Body of pancreas (tissue), 4 donors: Measurements from ENCODE around the gene WNT7B. TPM values are rescaled to one million over a fixed set of nuclear protein-coding genes. Genes with fewer than 3 reads are reported as not detected.

ENCODE experiments used
- ATAC-seq: fragments of 150-250 bp; one replicate; pipeline ENCODE4 v1.9.1; 2016
- DNase-seq, 4 donors: peaks; one replicate each; pipeline ENCODE4 v3.0.0-alpha.2; 2019
- H3K27ac ChIP-seq, 4 donors: fragments of 200-600 bp; sonication (generic); 1 replicate in 3 of 4; 2 replicates in 1 of 4; pipeline versions ENCODE4 v1.5.1 to v1.6.1; 2016 to 2019; ENCODE audit warnings: mild to moderate bottlenecking in 1 of 4, mixed read lengths in 1 of 4, moderate library complexity in 1 of 4
- H3K27me3 ChIP-seq, 2 donors: fragments of 200-600 bp; sonication (generic); one replicate each; pipeline ENCODE4 v1.6.0; 2016; ENCODE audit warnings: mild to moderate bottlenecking in 1 of 2
- H3K36me3 ChIP-seq, 2 donors: fragments of 200-600 bp; sonication (generic); replicated peaks in 1 of 2; 2 replicates each; pipeline ENCODE4 v1.5.1; 2016; ENCODE audit warnings: low read depth in 2 of 2; ENCODE audit not compliant: insufficient read depth in 1 of 2
- H3K4me1 ChIP-seq: fragments of 200-600 bp; sonication (generic); one replicate; pipeline ENCODE4 v1.6.0; 2016
- H3K4me3 ChIP-seq, 2 donors: fragments of 200-600 bp; sonication (generic); 1 replicate in 1 of 2; 2 replicates in 1 of 2; pipeline ENCODE4 v1.5.1; 2016 to 2019
- H3K9me3 ChIP-seq, 3 donors: fragments of 200-600 bp; sonication (generic); 1 replicate in 2 of 3; 2 replicates in 1 of 3; pipeline ENCODE4 v1.5.1; 2016
- POLR2A ChIP-seq, 3 donors: fragments of 450-650 bp; IDR thresholded peaks; one replicate each; pipeline ENCODE4 v1.6.1; 2016; ENCODE audit warnings: antibody characterized with exemption in 3 of 3, mild to moderate bottlenecking in 2 of 3
- WGBS, 2 donors: methylation state at CpG; one replicate each; pipeline ENCODE4 v1.1.5; 2017; 5-methylcytosine and 5-hydroxymethylcytosine counted together
- intact Hi-C: fragments of 100-400 bp; cut with DNase I; formaldehyde crosslinking; loops from one replicate; pipeline ENCODE4 v1.15.1; 2023
- total RNA-seq, 2 donors: library from RNA; depleted of rRNA; stranded (reverse); fragments of >200 nt; gene quantifications; one replicate each; pipeline ENCODE4 v1.1.0, GENCODE V29; 2016
- TF ChIP-seq, protein P1 (sequence below), 7 experiments: fragments of 450-650 bp in 4 of 7; fragments of 200-600 bp in 3 of 7; sonication (generic) in 3 of 7; IDR thresholded peaks; one replicate each; pipeline ENCODE4 v1.5.1; 2016 to 2019; ENCODE audit warnings: antibody characterized with exemption in 7 of 7

The WNT7B gene
- total RNA-seq, 2 donors from 2014 or later = 2.1 TPM; not detected in 1

DNA sequence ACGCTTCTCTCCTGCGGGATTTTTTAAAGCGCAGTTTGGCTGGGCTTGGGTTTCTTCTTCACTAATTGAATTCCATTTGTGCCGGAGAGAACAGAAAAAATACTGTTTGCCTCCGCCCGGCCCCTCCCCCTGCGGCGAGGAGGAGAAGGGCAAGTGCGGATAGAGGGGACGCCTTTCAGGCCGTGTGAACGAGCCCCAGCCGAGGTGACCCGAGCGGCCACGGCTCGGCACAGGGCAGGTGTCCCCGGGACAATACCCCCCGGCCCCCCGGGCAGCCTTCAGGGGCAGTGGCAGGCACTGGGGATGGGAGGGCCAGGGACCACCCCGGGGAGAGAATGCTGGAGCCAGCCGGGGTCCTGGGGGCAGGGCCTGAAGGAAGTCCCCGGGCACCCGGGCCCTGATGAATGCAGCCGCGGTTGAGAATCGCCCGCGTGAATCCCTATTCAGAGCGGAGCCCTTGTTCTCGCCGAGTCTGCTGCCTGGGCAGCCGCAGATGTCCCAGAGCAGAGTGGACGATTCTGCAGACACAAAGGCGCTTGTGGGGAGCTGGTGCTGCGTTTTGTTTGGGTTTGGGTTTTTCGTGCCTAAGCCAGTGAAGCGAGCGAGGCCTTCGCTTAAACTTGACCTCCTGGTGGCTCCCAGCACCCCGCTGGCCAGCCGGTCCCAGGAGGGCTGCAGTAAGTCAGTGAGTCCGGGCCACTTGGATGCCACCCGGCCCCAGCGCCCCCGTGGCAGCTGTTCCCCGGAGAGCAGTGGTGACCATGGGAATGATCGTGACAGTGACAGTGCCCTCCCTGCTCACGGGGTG lies 96.0 kb downstream of the WNT7B start:
- 4 to 20% methylated on average over 5 to 49 of the region's 49 CpGs for WGBS, 2 donors
- Histone ChIP-seq H3K27me3 (no peaks in the 10 kb centered on the region), H3K4me3 (no peak overlapping the region), H3K27ac (no peak overlapping the region), H3K9me3 (no peaks in the 10 kb centered on the region), H3K4me1 (peaks cover 10% of the 10 kb centered on the region), H3K36me3 (no peaks in the 10 kb centered on the region)
- no peak for TF ChIP-seq POLR2A (IDR thresholded peaks at IDR 0.05)
- TF ChIP-seq, protein P1, sequence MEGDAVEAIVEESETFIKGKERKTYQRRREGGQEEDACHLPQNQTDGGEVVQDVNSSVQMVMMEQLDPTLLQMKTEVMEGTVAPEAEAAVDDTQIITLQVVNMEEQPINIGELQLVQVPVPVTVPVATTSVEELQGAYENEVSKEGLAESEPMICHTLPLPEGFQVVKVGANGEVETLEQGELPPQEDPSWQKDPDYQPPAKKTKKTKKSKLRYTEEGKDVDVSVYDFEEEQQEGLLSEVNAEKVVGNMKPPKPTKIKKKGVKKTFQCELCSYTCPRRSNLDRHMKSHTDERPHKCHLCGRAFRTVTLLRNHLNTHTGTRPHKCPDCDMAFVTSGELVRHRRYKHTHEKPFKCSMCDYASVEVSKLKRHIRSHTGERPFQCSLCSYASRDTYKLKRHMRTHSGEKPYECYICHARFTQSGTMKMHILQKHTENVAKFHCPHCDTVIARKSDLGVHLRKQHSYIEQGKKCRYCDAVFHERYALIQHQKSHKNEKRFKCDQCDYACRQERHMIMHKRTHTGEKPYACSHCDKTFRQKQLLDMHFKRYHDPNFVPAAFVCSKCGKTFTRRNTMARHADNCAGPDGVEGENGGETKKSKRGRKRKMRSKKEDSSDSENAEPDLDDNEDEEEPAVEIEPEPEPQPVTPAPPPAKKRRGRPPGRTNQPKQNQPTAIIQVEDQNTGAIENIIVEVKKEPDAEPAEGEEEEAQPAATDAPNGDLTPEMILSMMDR (IDR thresholded peaks at IDR 0.05) = peak in 2 of 7 experiments; percentile 6 to 9
- intact Hi-C loops = no loop called here
- ATAC-seq (no peak), DNase-seq (peak in 1 of 4 donors; percentile 12)

GRCh38 chr22:45880091-45880715 lies 96.8 kb downstream of the WNT7B start:
- intact Hi-C loops = no loop called here
- no peak overlapping the region for H3K27ac ChIP-seq
- H3K36me3 ChIP-seq = no peaks in the 10 kb centered on the region
- H3K4me1 ChIP-seq = peaks cover 10% of the 10 kb centered on the region
- H3K4me3 ChIP-seq = no peak overlapping the region
- no peaks in the 10 kb centered on the region for H3K9me3 ChIP-seq
- TF ChIP-seq, protein P1 (IDR thresholded peaks at IDR 0.05) = no peak
- no peak for TF ChIP-seq POLR2A (IDR thresholded peaks at IDR 0.05)
- ATAC-seq = no peak
- 18 to 24% methylated on average over 11 to 22 of the region's 22 CpGs for WGBS, 2 donors
- no peak for DNase-seq
- H3K27me3 ChIP-seq = no peaks in the 10 kb centered on the region

DNA sequence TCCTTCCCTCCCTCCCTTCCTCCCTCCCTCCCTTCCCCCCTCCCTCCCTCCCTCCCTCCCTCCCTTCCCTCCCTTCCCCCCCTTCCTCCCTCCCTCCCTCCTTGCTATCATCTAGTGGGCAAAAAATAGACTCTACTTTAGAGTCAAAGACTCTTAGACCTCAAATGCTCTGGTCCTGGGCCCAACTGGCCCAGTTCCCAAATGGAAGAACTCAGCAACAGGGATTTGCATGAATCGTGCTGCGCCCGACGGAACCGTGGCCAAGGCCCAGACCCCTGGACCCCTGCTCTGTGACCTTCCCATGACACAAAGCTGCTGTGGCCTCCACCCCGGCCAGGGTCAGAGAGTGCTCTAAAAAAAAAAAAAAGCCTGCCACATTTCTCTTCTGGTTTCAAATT lies 97.4 kb downstream of the WNT7B start:
- WGBS, 2 donors = 57 to 63% methylated on average over 3 to 6 of the region's 6 CpGs
- H3K36me3 ChIP-seq = no peaks in the 10 kb centered on the region
- no peak for ATAC-seq
- no peaks in the 10 kb centered on the region for H3K9me3 ChIP-seq
- H3K4me3 ChIP-seq = no peak overlapping the region
- H3K27ac ChIP-seq = no peak overlapping the region
- peak in 1 of 4 donors; percentile 10 for DNase-seq
- intact Hi-C loops = no loop called here
- H3K4me1 ChIP-seq = peaks cover 10% of the 10 kb centered on the region
- no peak for TF ChIP-seq POLR2A (IDR thresholded peaks at IDR 0.05)
- TF ChIP-seq, protein P1 (IDR thresholded peaks at IDR 0.05) = no peak
- no peaks in the 10 kb centered on the region for H3K27me3 ChIP-seq

DNA sequence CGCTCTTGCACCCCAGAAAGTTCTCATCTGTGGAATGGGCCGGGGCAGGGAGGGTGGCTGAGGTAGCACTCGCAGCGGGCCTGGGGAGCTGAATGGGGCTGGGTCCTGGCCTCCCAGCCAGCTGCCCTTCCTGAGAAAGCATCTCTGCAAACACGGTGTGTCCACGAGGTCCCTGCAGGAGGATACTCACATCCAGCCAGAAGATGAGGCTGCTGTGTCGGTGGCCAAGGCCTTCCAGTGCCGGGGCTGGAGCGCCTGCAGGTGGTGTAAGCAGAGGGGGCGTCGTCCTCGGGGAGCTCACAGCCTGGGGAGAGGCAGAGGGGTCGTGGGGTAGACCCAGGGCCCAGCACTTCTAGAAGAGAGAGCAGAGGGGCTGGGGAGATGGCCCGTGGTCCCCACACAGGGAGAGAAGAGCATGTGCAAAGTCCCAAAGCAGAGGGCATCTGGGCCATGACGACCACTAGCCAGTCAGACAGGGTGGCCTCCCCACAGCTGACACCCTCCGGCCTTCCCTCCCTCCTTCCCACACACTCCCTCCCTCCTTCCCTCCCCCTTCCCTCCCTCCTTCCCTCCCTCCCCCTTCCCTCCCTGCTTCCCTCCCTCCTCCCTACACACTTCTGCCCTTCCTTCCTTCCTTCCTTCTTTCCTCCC lies 97.9 kb downstream of the WNT7B start:
- 38 to 50% methylated on average over 7 to 16 of the region's 16 CpGs for WGBS, 2 donors
- H3K36me3 ChIP-seq = no peaks in the 10 kb centered on the region

More for the DNA sequence above, 97.9 kb downstream of the WNT7B start:
- no peak overlapping the region for H3K27ac ChIP-seq
- ATAC-seq (no peak), DNase-seq (peak in 2 of 4 donors; percentile 3 to 8)
- peaks cover 10% of the 10 kb centered on the region for H3K4me1 ChIP-seq
- TF ChIP-seq, protein P1 (IDR thresholded peaks at IDR 0.05) = no peak
- no peak for TF ChIP-seq POLR2A (IDR thresholded peaks at IDR 0.05)
- H3K9me3 ChIP-seq = no peaks in the 10 kb centered on the region
- no peaks in the 10 kb centered on the region for H3K27me3 ChIP-seq
- no peak overlapping the region for H3K4me3 ChIP-seq
- intact Hi-C loops = no loop called here
